HCT116 (cell line): ENCODE results near the gene GPR17. TPM values are rescaled to one million over a fixed set of nuclear protein-coding genes. Genes with fewer than 3 reads are reported as not detected.

Experiments
- ATAC-seq: fragments of 200-7000 bp; cut with Tn5 transposase; 2 replicates; pipeline ENCODE4 v1.9.1; 2020; ENCODE audit warnings: mild to moderate bottlenecking, moderate library complexity
- BruUV-seq: library from RNA; stranded (reverse); fragments of 400-500 nt; replicated peaks from 2 replicates; lab custom pipeline; 2021; lab: Mats Ljungman, UMichigan
- CTCF ChIA-PET: fragments of 300-600 bp; sonication (Branson Sonifier 250); formaldehyde crosslinking; loops from one replicate; lab custom pipeline; 2021; ENCODE audit warnings: antibody characterized with exemption; lab: Charles Lee
- POLR2A ChIA-PET: fragments of 300-600, 350-600 bp; sonication (Branson Sonifier 250); formaldehyde crosslinking; loops from one replicate; lab custom pipeline; 2021; ENCODE audit warnings: antibody characterized with exemption; lab: Charles Lee
- RAD21 ChIA-PET, 2 experiments: fragments of 300-600 bp; sonication (Branson Sonifier 250); formaldehyde crosslinking; loops; one replicate each; lab custom pipeline; 2023; ENCODE audit warnings: low total read pairs in 2 of 2; ENCODE audit not compliant: uncharacterized antibody in 2 of 2, unreplicated experiment in 2 of 2, low non-redundant PET in 1 of 2; lab: Charles Lee
- DNase-seq: peaks from one replicate; pipeline ENCODE4 v3.0.0-alpha.2; 2010; ENCODE audit warnings: low read depth, low spot score
- H2AFZ ChIP-seq: fragments of 200-600 bp; shearing (Covaris generic), sonication (generic); 2 replicates; pipeline ENCODE4 v1.6.1; 2017; ENCODE audit warnings: low read depth, mixed run types, mixed read lengths, antibody characterized with exemption, low read length; ENCODE audit not compliant: poor library complexity, severe bottlenecking
- H3K27ac ChIP-seq: 2 replicates; pipeline ENCODE4 v1.5.1; 2012; ENCODE audit warnings: low read depth, low read length
- H3K27me3 ChIP-seq: fragments of 200-600 bp; sonication (generic); 2 replicates; pipeline ENCODE4 v1.6.1; 2016; ENCODE audit warnings: mixed run types, low read length, mixed read lengths; ENCODE audit not compliant: insufficient read depth
- H3K36me3 ChIP-seq, 2 experiments: fragments of 200-500 bp in 1 of 2; fragments of 200-600 bp in 1 of 2; sonication (Bioruptor generic) in 1 of 2; sonication (generic) in 1 of 2; 2 replicates each; pipeline versions ENCODE4 v1.5.1 to v1.6.1; 2014 to 2016; ENCODE audit warnings: low read length in 2 of 2, inconsistent platforms in 1 of 2, mixed read lengths in 1 of 2, mixed run types in 1 of 2; ENCODE audit not compliant: insufficient read depth in 2 of 2, control insufficient read depth in 1 of 2
- H3K4me1 ChIP-seq, 2 experiments: fragments of 200-600 bp in 1 of 2; sonication (generic) in 1 of 2; 2 replicates each; pipeline versions ENCODE4 v1.5.1 to v1.6.1; 2012 to 2017; ENCODE audit warnings: low read length in 2 of 2, inconsistent platforms in 1 of 2, mild to moderate bottlenecking in 1 of 2, mixed read lengths in 1 of 2, mixed run types in 1 of 2, moderate library complexity in 1 of 2; ENCODE audit not compliant: insufficient read depth in 2 of 2, control insufficient read depth in 1 of 2
- H3K4me2 ChIP-seq: fragments of 200-600 bp; sonication (generic); 2 replicates; pipeline ENCODE4 v1.6.1; 2017; ENCODE audit warnings: mixed run types, low read length, mixed read lengths
- H3K4me3 ChIP-seq, 2 experiments: fragments of 200-600 bp in 1 of 2; sonication (generic) in 1 of 2; replicated peaks in 1 of 2; 2 replicates each; pipeline ENCODE4 v1.5.1; 2011 to 2016; ENCODE audit warnings: low read length in 2 of 2, control low read depth in 1 of 2, low read depth in 1 of 2, mild to moderate bottlenecking in 1 of 2, mixed read lengths in 1 of 2, mixed run types in 1 of 2
- H3K79me2 ChIP-seq: fragments of 200-600 bp; sonication (generic); 2 replicates; pipeline ENCODE4 v1.6.1; 2017; ENCODE audit warnings: mild to moderate bottlenecking, mixed run types, low read length, moderate library complexity, mixed read lengths; ENCODE audit not compliant: insufficient read depth
- H3K9ac ChIP-seq: fragments of 200-600 bp; sonication (generic); 2 replicates; pipeline ENCODE4 v1.6.1; 2016; ENCODE audit warnings: low read length, mixed read lengths
- H3K9me2 ChIP-seq: fragments of 200-600 bp; sonication (generic), shearing (Covaris generic); 2 replicates; pipeline ENCODE4 v1.6.1; 2017; ENCODE audit warnings: mixed run types, mild to moderate bottlenecking, moderate library complexity; ENCODE audit not compliant: insufficient read depth
- H3K9me3 ChIP-seq, 2 experiments: fragments of 200-500 bp in 1 of 2; fragments of 200-600 bp in 1 of 2; sonication (Bioruptor generic) in 1 of 2; sonication (generic) in 1 of 2; 2 replicates each; pipeline ENCODE4 v1.6.1; 2014 to 2017; ENCODE audit warnings: low read length in 2 of 2, mixed read lengths in 2 of 2, inconsistent platforms in 1 of 2, low read depth in 1 of 2, mild to moderate bottlenecking in 1 of 2, mixed run types in 1 of 2, moderate library complexity in 1 of 2; ENCODE audit not compliant: control insufficient read depth in 1 of 2, insufficient read depth in 1 of 2
- H4K20me1 ChIP-seq: fragments of 200-600 bp; sonication (generic), shearing (Covaris generic); 2 replicates; pipeline ENCODE4 v1.6.1; 2017; ENCODE audit warnings: mixed run types, mild to moderate bottlenecking, moderate library complexity; ENCODE audit not compliant: insufficient read depth
- CBX3 ChIP-seq: IDR thresholded peaks from 2 replicates; pipeline ENCODE4 v1.6.1; 2012; ENCODE audit warnings: low read depth
- CEBPB ChIP-seq: IDR thresholded peaks from 2 replicates; pipeline ENCODE4 v1.6.1; 2012; ENCODE audit warnings: low read depth
- ELF1 ChIP-seq: IDR thresholded peaks from 2 replicates; pipeline ENCODE4 v1.6.1; 2012; ENCODE audit warnings: low read depth, borderline replicate concordance
- EZH2 ChIP-seq: fragments of 200-600 bp; sonication (generic); IDR thresholded peaks from 2 replicates; pipeline ENCODE4 v1.6.1; 2017; ENCODE audit warnings: antibody characterized with exemption, mixed run types
- EZH2phosphoT487 ChIP-seq: fragments of 200-600 bp; IDR thresholded peaks from 2 replicates; pipeline ENCODE4 v1.6.1; 2018; ENCODE audit warnings: antibody characterized with exemption, borderline replicate concordance
- FOSL1 ChIP-seq: IDR thresholded peaks from 2 replicates; pipeline ENCODE4 v1.6.1; 2012; ENCODE audit warnings: low read depth
- JUND ChIP-seq: IDR thresholded peaks from 2 replicates; pipeline ENCODE4 v1.6.1; 2012
- POLR2A ChIP-seq: IDR thresholded peaks from 2 replicates; pipeline ENCODE4 v1.7.0; 2011; ENCODE audit warnings: borderline replicate concordance; ENCODE audit not compliant: insufficient read depth, insufficient read length; ENCODE audit errors: extremely low read depth
- POLR2AphosphoS5 ChIP-seq: IDR thresholded peaks from 2 replicates; pipeline ENCODE4 v1.6.1; 2011; ENCODE audit warnings: mild to moderate bottlenecking, low read depth, low read length, moderate library complexity
- SIN3A ChIP-seq: IDR thresholded peaks from 2 replicates; pipeline ENCODE4 v1.6.1; 2012; ENCODE audit warnings: low read depth
- SRF ChIP-seq: IDR thresholded peaks from 2 replicates; pipeline ENCODE4 v1.6.1; 2012; ENCODE audit warnings: low read depth
- TCF7L2 ChIP-seq: IDR thresholded peaks from 2 replicates; pipeline ENCODE4 v1.7.0; 2011; ENCODE audit warnings: borderline replicate concordance, inconsistent platforms; ENCODE audit not compliant: insufficient read depth, insufficient read length; ENCODE audit errors: extremely low read depth
- ZFX ChIP-seq: fragments of 450-650 bp; IDR thresholded peaks from 2 replicates; pipeline ENCODE4 v1.6.1; 2017
- intact Hi-C: fragments of 100-400 bp; cut with micrococcal nuclease; formaldehyde crosslinking; loops from 2 replicates; pipeline ENCODE4 v1.10.0; 2022
- total RNA-seq: library from RNA; stranded (reverse); gene quantifications from one replicate; pipeline ENCODE4 v1.2.1, GENCODE V29; 2021; ENCODE audit not compliant: unreplicated experiment

The GPR17 gene
- total RNA-seq, 1 experiment from 2014 or later, result not detected

DNA sequence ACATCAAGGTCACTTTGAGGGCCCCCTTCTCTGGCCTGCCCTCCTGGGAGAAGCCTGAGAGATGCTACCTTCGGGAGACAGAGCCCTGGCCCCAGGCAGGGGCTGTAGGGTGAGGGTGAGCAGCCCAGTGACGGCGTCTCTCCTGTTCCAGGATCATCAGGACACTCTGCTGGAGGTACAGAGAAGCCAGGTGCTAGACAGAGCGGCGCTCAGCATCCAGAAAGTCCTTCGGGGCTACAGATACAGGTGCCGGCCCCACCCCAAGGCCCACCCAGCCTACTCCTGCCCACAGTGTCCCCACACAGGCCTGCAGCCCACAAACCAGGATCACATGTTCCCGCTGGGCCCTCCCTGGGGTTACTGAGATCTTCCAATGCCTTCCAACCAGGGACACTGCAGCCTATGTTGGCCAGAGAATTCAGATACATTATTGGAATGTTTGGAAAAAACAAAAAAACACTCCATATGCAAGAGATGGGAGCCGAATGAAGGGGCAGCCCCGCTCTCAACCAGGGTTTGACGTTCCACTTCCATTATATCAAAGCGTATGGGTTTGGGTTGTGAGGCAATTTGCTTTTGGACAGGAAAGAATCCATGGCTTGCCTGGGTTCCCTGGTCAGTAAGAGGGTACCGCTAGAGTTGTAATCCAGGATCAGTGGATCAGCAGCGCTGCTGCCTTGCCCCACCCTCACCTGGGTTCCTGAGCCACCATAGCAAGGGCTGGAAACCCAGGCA, 49.5 kb upstream of the GPR17 start:
- ATAC-seq, result no peak
- ChIA-PET RAD21 (no interaction called here), POLR2A (no interaction called here), CTCF (no interaction called here)
- Histone ChIP-seq H3K9me2 (no peaks in the 10 kb centered on the region), H3K79me2 (no peaks in the 10 kb centered on the region), H3K9me3 (no peaks in the 10 kb centered on the region), H3K36me3 (no peaks in the 10 kb centered on the region), H3K27me3 (no peaks in the 10 kb centered on the region), H2AFZ (no peak overlapping the region), H4K20me1 (no peaks in the 10 kb centered on the region), H3K4me3 (no peak overlapping the region), H3K27ac (no peak overlapping the region), H3K4me1 (peaks cover 0 to 7% of the 10 kb centered on the region in 2 experiments; a peak in 1 of 4 replicates), H3K9ac (no peak overlapping the region), H3K4me2 (no peak overlapping the region)
- TF ChIP-seq EZH2 (no peak), POLR2AphosphoS5 (no peak), EZH2phosphoT487 (no peak), TCF7L2 (no peak), CEBPB (no peak), SRF (no peak), ELF1 (no peak), POLR2A (no peak), SIN3A (no peak), CBX3 (no peak), ZFX (no peak), JUND (no peak), FOSL1 (no peak)
- intact Hi-C loops, result no loop called here
- DNase-seq, result no peak
- no TSS peak for BruUV-seq
